H9 (cell line): Measurements from ENCODE around the gene NEUROD1. TPM values are rescaled to one million over a fixed set of nuclear protein-coding genes. Genes with fewer than 3 reads are reported as not detected.

Source experiments
- DNase-seq: peaks from one replicate; pipeline ENCODE4 v3.0.0-alpha.2; 2017
- H2AFZ ChIP-seq: one replicate; pipeline ENCODE4 v1.6.1; 2013; ENCODE audit warnings: mild to moderate bottlenecking, low read length, control low read depth, moderate library complexity
- H2AK5ac ChIP-seq: 2 replicates; pipeline ENCODE4 v1.6.1; 2013; ENCODE audit warnings: low read length, control low read depth, mixed read lengths; ENCODE audit not compliant: insufficient read length
- H2BK120ac ChIP-seq: one replicate; pipeline ENCODE4 v1.6.1; 2013; ENCODE audit warnings: low read depth, mild to moderate bottlenecking, low read length, control low read depth, inconsistent platforms; ENCODE audit not compliant: poor library complexity, severe bottlenecking
- H2BK12ac ChIP-seq: 2 replicates; pipeline ENCODE4 v1.6.1; 2013; ENCODE audit warnings: low read length, control low read depth, mixed read lengths, low read depth; ENCODE audit not compliant: insufficient read length
- H2BK15ac ChIP-seq: 2 replicates; pipeline ENCODE4 v1.6.1; 2013; ENCODE audit warnings: low read depth, low read length, control low read depth
- H2BK20ac ChIP-seq: one replicate; pipeline ENCODE4 v1.6.1; 2013; ENCODE audit warnings: low read depth, mild to moderate bottlenecking, low read length, control low read depth, inconsistent platforms; ENCODE audit not compliant: poor library complexity, severe bottlenecking
- H2BK5ac ChIP-seq: 2 replicates; pipeline ENCODE4 v1.6.1; 2013; ENCODE audit warnings: low read length, control low read depth, mixed read lengths; ENCODE audit not compliant: insufficient read length
- H3K14ac ChIP-seq: 2 replicates; pipeline ENCODE4 v1.6.1; 2013; ENCODE audit warnings: low read length, control low read depth; ENCODE audit not compliant: insufficient read depth
- H3K18ac ChIP-seq: 2 replicates; pipeline ENCODE4 v1.6.1; 2013; ENCODE audit warnings: low read depth, mild to moderate bottlenecking, mixed read lengths, low read length, control low read depth; ENCODE audit not compliant: insufficient read length
- H3K23ac ChIP-seq: 2 replicates; pipeline ENCODE4 v1.6.1; 2013; ENCODE audit warnings: low read length, control low read depth, mixed read lengths, low read depth; ENCODE audit not compliant: insufficient read length
- H3K23me2 ChIP-seq: 2 replicates; pipeline ENCODE4 v1.6.1; 2013; ENCODE audit warnings: low read depth, mild to moderate bottlenecking, mixed read lengths, low read length, control low read depth; ENCODE audit not compliant: insufficient read length, poor library complexity, severe bottlenecking
- H3K27ac ChIP-seq: 2 replicates; pipeline ENCODE4 v1.5.1; 2013; ENCODE audit warnings: low read length, control low read depth, mixed read lengths, low read depth; ENCODE audit not compliant: insufficient read length
- H3K27me3 ChIP-seq: 2 replicates; pipeline ENCODE4 v1.6.1; 2013; ENCODE audit warnings: low read length, control low read depth, inconsistent platforms; ENCODE audit not compliant: insufficient read depth
- H3K4ac ChIP-seq: 2 replicates; pipeline ENCODE4 v1.6.1; 2013; ENCODE audit warnings: low read depth, mild to moderate bottlenecking, control low read depth, inconsistent platforms, low read length, moderate library complexity
- H3K4me1 ChIP-seq: 2 replicates; pipeline ENCODE4 v1.6.1; 2013; ENCODE audit warnings: low read length, control low read depth, inconsistent platforms; ENCODE audit not compliant: insufficient read depth
- H3K4me2 ChIP-seq: 2 replicates; pipeline ENCODE4 v1.6.1; 2013; ENCODE audit warnings: low read length, control low read depth, mixed read lengths; ENCODE audit not compliant: insufficient read length, insufficient read depth
- H3K56ac ChIP-seq: 2 replicates; pipeline ENCODE4 v1.6.1; 2013; ENCODE audit warnings: low read depth, mild to moderate bottlenecking, mixed read lengths, low read length, control low read depth; ENCODE audit not compliant: insufficient read length
- H3K79me1 ChIP-seq: 2 replicates; pipeline ENCODE4 v1.6.1; 2013; ENCODE audit warnings: low read depth, mild to moderate bottlenecking, moderate library complexity, low read length, control low read depth, inconsistent platforms; ENCODE audit not compliant: insufficient read depth, poor library complexity, severe bottlenecking
- H3K79me2 ChIP-seq: 2 replicates; pipeline ENCODE4 v1.6.1; 2013; ENCODE audit warnings: low read length, control low read depth, inconsistent platforms; ENCODE audit not compliant: insufficient read depth
- H3K9ac ChIP-seq: 2 replicates; pipeline ENCODE4 v1.6.1; 2013; ENCODE audit warnings: low read length, control low read depth, mixed read lengths; ENCODE audit not compliant: insufficient read length; ENCODE audit errors: extremely low read depth
- H3K9me3 ChIP-seq: one replicate; pipeline ENCODE4 v1.6.1; 2013; ENCODE audit warnings: low read depth, low read length, inconsistent platforms; ENCODE audit not compliant: control insufficient read depth
- H3T11ph ChIP-seq: one replicate; pipeline ENCODE4 v1.6.1; 2013; ENCODE audit warnings: mild to moderate bottlenecking, low read length, control low read depth, inconsistent platforms
- H4K20me1 ChIP-seq: one replicate; pipeline ENCODE4 v1.6.1; 2013; ENCODE audit not compliant: control insufficient read depth, insufficient read length, insufficient read depth
- H4K5ac ChIP-seq: 2 replicates; pipeline ENCODE4 v1.6.1; 2013; ENCODE audit warnings: low read depth, mild to moderate bottlenecking, mixed read lengths, low read length, control low read depth; ENCODE audit not compliant: insufficient read length
- H4K8ac ChIP-seq: replicated peaks from 2 replicates; pipeline ENCODE4 v1.6.1; 2013; ENCODE audit warnings: low read length, control low read depth, mixed read lengths, low read depth; ENCODE audit not compliant: insufficient read length
- H4K91ac ChIP-seq: 2 replicates; pipeline ENCODE4 v1.6.1; 2013; ENCODE audit warnings: low read depth, mild to moderate bottlenecking, moderate library complexity, mixed read lengths, low read length, control low read depth; ENCODE audit not compliant: insufficient read length
- H3K27ac Mint-ChIP-seq, 3 experiments: 2 replicates in 2 of 3; 3 replicates in 1 of 3; pipeline ENCODE4 v1.8.0; 2020 to 2021; ENCODE audit warnings: mixed read lengths in 3 of 3, mild to moderate bottlenecking in 1 of 3, moderate library complexity in 1 of 3
- H3K27me3 Mint-ChIP-seq: 2 replicates; pipeline ENCODE4 v1.8.0; 2021; ENCODE audit warnings: low read depth, mild to moderate bottlenecking, moderate library complexity, mixed read lengths
- H3K36me3 Mint-ChIP-seq, 3 experiments: 2 replicates in 2 of 3; 3 replicates in 1 of 3; pipeline ENCODE4 v1.8.0; 2020 to 2021; ENCODE audit warnings: low read depth in 3 of 3, mixed read lengths in 3 of 3; ENCODE audit not compliant: insufficient read depth in 1 of 3
- H3K4me1 Mint-ChIP-seq, 2 experiments: 2 replicates each; pipeline ENCODE4 v1.8.0; 2020; ENCODE audit warnings: mixed read lengths in 2 of 2
- H3K4me3 Mint-ChIP-seq, 2 experiments: 2 replicates in 1 of 2; 3 replicates in 1 of 2; pipeline ENCODE4 v1.8.0; 2020 to 2021; ENCODE audit warnings: mild to moderate bottlenecking in 2 of 2, mixed read lengths in 2 of 2, moderate library complexity in 1 of 2
- H3K9me3 Mint-ChIP-seq, 2 experiments: 2 replicates in 1 of 2; 3 replicates in 1 of 2; pipeline ENCODE4 v1.8.0; 2020; ENCODE audit warnings: mild to moderate bottlenecking in 2 of 2, mixed read lengths in 2 of 2, moderate library complexity in 1 of 2
- CTCF ChIP-seq: fragments of 200-600 bp; sonication (generic); conservative IDR thresholded peaks from 3 replicates; pipeline ENCODE4 v1.8.0; 2021; ENCODE audit warnings: antibody characterized with exemption, mild to moderate bottlenecking
- WGBS: extraction: QIAGEN DNeasy Blood & Tissue Kit; methylation state at CpG from one replicate; pipeline ENCODE4 v1.1.7; 2013; ENCODE audit warnings: missing lambda C conversion rate, low lambda C conversion rate, mixed read lengths; ENCODE audit not compliant: insufficient read length; ENCODE audit errors: extremely low coverage; 5-methylcytosine and 5-hydroxymethylcytosine counted together
- total RNA-seq: library from RNA; stranded (reverse); gene quantifications from 2 replicates; pipeline ENCODE4 v1.2.1, GENCODE V29; 2021

NEUROD1 gene
- total RNA-seq, 1 experiment from 2014 or later = not detected

DNA sequence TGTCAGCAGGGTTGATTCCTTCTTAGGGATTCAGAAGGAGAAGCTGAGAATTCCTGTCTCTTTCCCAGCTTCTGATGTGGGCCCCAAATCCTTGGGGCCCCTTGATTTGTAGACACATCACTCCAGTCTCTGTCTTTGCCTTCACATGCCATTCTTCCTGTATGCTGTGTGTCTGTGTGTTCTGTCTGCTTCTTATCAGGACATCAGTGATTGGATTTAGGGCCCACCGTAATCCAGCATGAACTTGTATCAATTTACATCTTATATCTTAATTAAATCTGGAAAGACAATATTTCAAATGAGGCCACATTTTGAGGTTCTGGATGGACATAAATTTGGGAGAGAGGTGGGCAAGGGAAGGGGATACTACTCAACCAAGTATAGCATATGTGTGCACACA is 9.7 kb downstream of the NEUROD1 start:
- DNase-seq = no peak
- Histone ChIP-seq H2BK20ac (no peak overlapping the region), H3K4me2 (no peak overlapping the region), H3K14ac (no peak overlapping the region), H3K4me1 (peaks cover 3% of the 10 kb centered on the region), H2BK12ac (no peak overlapping the region), H2AFZ (no peak overlapping the region), H2BK120ac (no peak overlapping the region), H3K79me2 (no peaks in the 10 kb centered on the region), H3K9me3 (no peaks in the 10 kb centered on the region), H3K23ac (no peak overlapping the region), H4K8ac (no peak overlapping the region), H3K79me1 (no peaks in the 10 kb centered on the region), H3K4ac (no peak overlapping the region), H3K9ac (no peak overlapping the region), H4K5ac (no peak overlapping the region), H3K27me3 (peaks cover 2% of the 10 kb centered on the region; the same call in 1 of the 2 replicates), H2AK5ac (no peak overlapping the region), H3K56ac (no peak overlapping the region), H4K20me1 (no peaks in the 10 kb centered on the region), H3K27ac (no peak overlapping the region), H2BK5ac (no peak overlapping the region), H4K91ac (no peak overlapping the region), H3T11ph (no peak overlapping the region), H2BK15ac (no peak overlapping the region), H3K18ac (no peak overlapping the region), H3K23me2 (no peaks in the 10 kb centered on the region)
- peaks cover 4 to 13% (median 11%) of the 10 kb centered on the region in 3 experiments; a peak in 6 of 7 replicates for H3K36me3 Mint-ChIP-seq
- no CpG with 5 or more reads among the region's 1 CpG for WGBS
- H3K4me1 Mint-ChIP-seq = peaks cover 16 to 19% of the 10 kb centered on the region in 2 experiments
- H3K4me3 Mint-ChIP-seq = no peak overlapping the region
- no peak for TF ChIP-seq CTCF
- H3K9me3 Mint-ChIP-seq = peaks cover 11 to 12% of the 10 kb centered on the region in 2 experiments
- no peak overlapping the region for H3K27ac Mint-ChIP-seq
- H3K27me3 Mint-ChIP-seq = peaks cover 88% of the 10 kb centered on the region
